NCI-H345 treated with DMSO at 0.1 percent for 48 hours (cell line): Measurements from ENCODE around the gene PVALEF.

ENCODE experiments used
- DNase-seq: peaks from one replicate; lab custom pipeline; 2025; ENCODE audit not compliant: unreplicated experiment; lab: John Stamatoyannopoulos, UW

PVALEF gene

GRCh38 chr17:81194941-81195901, 29.9 kb downstream of the PVALEF start:
- no peak for DNase-seq

GRCh38 chr17:81195941-81196495, 30.7 kb downstream of the PVALEF start:
- no peak for DNase-seq

- no peak for DNase-seq
Measured at GRCh38 chr17:81196505-81197408, 31.4 kb downstream of the PVALEF start.

- DNase-seq, result no peak
Measured at GRCh38 chr17:81197409-81197795, 32.1 kb downstream of the PVALEF start.

- DNase-seq, result no peak
Measured at GRCh38 chr17:81197831-81198490, 32.7 kb downstream of the PVALEF start.

- no peak for DNase-seq
Measured at GRCh38 chr17:81198826-81199481, 33.6 kb downstream of the PVALEF start.

- DNase-seq, result no peak
Measured at GRCh38 chr17:81199482-81199830, 34.1 kb downstream of the PVALEF start.

GRCh38 chr17:81200201-81200600, 34.9 kb downstream of the PVALEF start:
- no peak for DNase-seq

- peak; percentile 5 for DNase-seq
Measured at GRCh38 chr17:81200695-81201580, 35.6 kb downstream of the PVALEF start.

GRCh38 chr17:81202318-81202717, 37.0 kb downstream of the PVALEF start:
- DNase-seq, result no peak

GRCh38 chr17:81203136-81203535, 37.8 kb downstream of the PVALEF start:
- DNase-seq, result no peak

GRCh38 chr17:81204578-81204977, 39.3 kb downstream of the PVALEF start:
- DNase-seq, result no peak

GRCh38 chr17:81206166-81206565, 40.9 kb downstream of the PVALEF start:
- no peak for DNase-seq

- DNase-seq, result no peak
Measured at GRCh38 chr17:81206657-81207056, 41.4 kb downstream of the PVALEF start.

GRCh38 chr17:81207610-81208581, 42.6 kb downstream of the PVALEF start:
- DNase-seq, result peak; percentile 37

- no peak for DNase-seq
Measured at GRCh38 chr17:81208651-81209050, 43.3 kb downstream of the PVALEF start.

- DNase-seq, result no peak
Measured at GRCh38 chr17:81209141-81209540, 43.8 kb downstream of the PVALEF start.

- no peak for DNase-seq
Measured at GRCh38 chr17:81210466-81210865, 45.2 kb downstream of the PVALEF start.
